ENCODE data around the gene EBLN2. TPM values are rescaled to one million over a fixed set of nuclear protein-coding genes. Genes with fewer than 3 reads are reported as not detected.

EBLN2 gene
- total RNA-seq, 1 experiment from 2014 or later = 8.4 TPM

- no peak for TF ChIP-seq CTCF (IDR thresholded peaks at IDR 0.05; ENCODE audit: unreplicated experiment)
- Mint-ChIP-seq H3K9me3 (ENCODE audit: low read depth, unreplicated experiment) (no peaks in the 10 kb centered on the region), H3K4me1 (ENCODE audit: low read depth, unreplicated experiment) (no peaks in the 10 kb centered on the region), H3K27ac (ENCODE audit: unreplicated experiment) (no peak overlapping the region), H3K27me3 (ENCODE audit: unreplicated experiment) (peaks cover 14% of the 10 kb centered on the region), H3K36me3 (ENCODE audit: insufficient read depth, unreplicated experiment) (no peaks in the 10 kb centered on the region), H3K4me3 (ENCODE audit: low read depth, unreplicated experiment) (no peak overlapping the region)
- no TSS peak for BruUV-seq (replicated peaks)
- CTCF ChIA-PET = interaction anchor here (0.7 kb wide), 1 partner anchor 28 kb away, joined by 5 read pairs; no protein-coding TSS in a partner anchor
- intact Hi-C loops (cut with micrococcal nuclease; ENCODE audit: unreplicated experiment) = no loop called here
- no peak for DNase-seq
Observed at GRCh38 chr3:73084170-73084569, 22.7 kb downstream of the EBLN2 start.

- intact Hi-C loops (cut with micrococcal nuclease; ENCODE audit: unreplicated experiment) = loop anchor here (1.0 kb wide), 1 partner anchor 235 kb away; no protein-coding TSS in a partner anchor
- no peak overlapping the region for H3K27ac Mint-ChIP-seq (ENCODE audit: unreplicated experiment)
- H3K4me1 Mint-ChIP-seq (ENCODE audit: low read depth, unreplicated experiment) = no peaks in the 10 kb centered on the region
- peak; percentile 54 for DNase-seq
- peak; percentile 36 for TF ChIP-seq CTCF (IDR thresholded peaks at IDR 0.05; ENCODE audit: unreplicated experiment)
- no peaks in the 10 kb centered on the region for H3K9me3 Mint-ChIP-seq (ENCODE audit: low read depth, unreplicated experiment)
- no peaks in the 10 kb centered on the region for H3K36me3 Mint-ChIP-seq (ENCODE audit: insufficient read depth, unreplicated experiment)
- CTCF ChIA-PET = interaction anchor here (0.7 to 2.3 kb wide), 2 partner anchors 235 to 362 kb away, joined by 3 to 12 read pairs; no protein-coding TSS in a partner anchor
- no TSS peak for BruUV-seq (replicated peaks)
- no peak overlapping the region for H3K4me3 Mint-ChIP-seq (ENCODE audit: low read depth, unreplicated experiment)
- H3K27me3 Mint-ChIP-seq (ENCODE audit: unreplicated experiment) = peaks cover 14% of the 10 kb centered on the region
Observed at GRCh38 chr3:73086071-73086494, 24.6 kb downstream of the EBLN2 start.

GRCh38 chr3:73094129-73094528 lies 32.7 kb downstream of the EBLN2 start:
- intact Hi-C loops (cut with micrococcal nuclease; ENCODE audit: unreplicated experiment) = no loop called here
- peaks cover 9% of the 10 kb centered on the region for H3K4me1 Mint-ChIP-seq (ENCODE audit: low read depth, unreplicated experiment)
- TF ChIP-seq CTCF (IDR thresholded peaks at IDR 0.05; ENCODE audit: unreplicated experiment) = no peak
- BruUV-seq (replicated peaks) = no TSS peak
- DNase-seq = no peak
- no peak overlapping the region for H3K27ac Mint-ChIP-seq (ENCODE audit: unreplicated experiment)
- no peaks in the 10 kb centered on the region for H3K27me3 Mint-ChIP-seq (ENCODE audit: unreplicated experiment)
- no peaks in the 10 kb centered on the region for H3K9me3 Mint-ChIP-seq (ENCODE audit: low read depth, unreplicated experiment)
- CTCF ChIA-PET = no interaction called here
- H3K36me3 Mint-ChIP-seq (ENCODE audit: insufficient read depth, unreplicated experiment) = no peaks in the 10 kb centered on the region
- H3K4me3 Mint-ChIP-seq (ENCODE audit: low read depth, unreplicated experiment) = no peak overlapping the region

- no peak overlapping the region for H3K27ac Mint-ChIP-seq (ENCODE audit: unreplicated experiment)
- no peak for DNase-seq
- H3K36me3 Mint-ChIP-seq (ENCODE audit: insufficient read depth, unreplicated experiment) = no peaks in the 10 kb centered on the region
- intact Hi-C loops (cut with micrococcal nuclease; ENCODE audit: unreplicated experiment) = no loop called here
- no peaks in the 10 kb centered on the region for H3K9me3 Mint-ChIP-seq (ENCODE audit: low read depth, unreplicated experiment)
- no peak overlapping the region for H3K4me3 Mint-ChIP-seq (ENCODE audit: low read depth, unreplicated experiment)
- no peak for TF ChIP-seq CTCF (IDR thresholded peaks at IDR 0.05; ENCODE audit: unreplicated experiment)
- H3K27me3 Mint-ChIP-seq (ENCODE audit: unreplicated experiment) = no peaks in the 10 kb centered on the region
- H3K4me1 Mint-ChIP-seq (ENCODE audit: low read depth, unreplicated experiment) = peaks cover 9% of the 10 kb centered on the region
- CTCF ChIA-PET = no interaction called here
- no TSS peak for BruUV-seq (replicated peaks)
Observed at GRCh38 chr3:73094951-73095350, 33.5 kb downstream of the EBLN2 start.
